K562 (cell line): ENCODE data around the gene OR10A3. TPM values are rescaled to one million over a fixed set of nuclear protein-coding genes. Genes with fewer than 3 reads are reported as not detected.

ENCODE experiments used
- ATAC-seq: fragments of 200-7000 bp; cut with Tn5 transposase; 3 replicates; pipeline ENCODE4 v1.9.1; 2020; ENCODE audit warnings: moderate library complexity
- BruUV-seq: library from RNA; stranded (reverse); fragments of 400-500 nt; replicated peaks from 2 replicates; lab custom pipeline; 2021; lab: Mats Ljungman, UMichigan
- CTCF ChIA-PET: fragments of 300-600 bp; formaldehyde crosslinking; extraction: SDS; loops from one replicate; lab custom pipeline; 2021; ENCODE audit warnings: low intra/inter-chr PET ratio; lab: Yijun Ruan, JAX
- POLR2A ChIA-PET: fragments of 300-600, 350-650 bp; sonication (Branson Sonifier 250); formaldehyde crosslinking; extraction: SDS; loops from one replicate; lab custom pipeline; 2021; ENCODE audit warnings: antibody characterized with exemption, inconsistent platforms; lab: Yijun Ruan, JAX
- DNase-seq, 4 experiments: peaks; one replicate each; pipeline versions ENCODE4 v3.0.0 to v3.0.0-alpha.2; 2011 to 2018; ENCODE audit warnings: low spot score in 3 of 4, mixed read lengths in 3 of 4; ENCODE audit errors: extremely low read depth in 1 of 4
- FAIRE-seq: peaks from 2 replicates; lab custom pipeline; 2011; peaks lifted over from hg19 to GRCh38; lab: Jason Lieb, UNC
- H2AFZ ChIP-seq: 2 replicates; pipeline ENCODE4 v1.6.0; 2011; ENCODE audit warnings: low read depth, low read length, control low read depth, inconsistent platforms
- H3K27ac ChIP-seq: fragments of 200-600 bp; 3 replicates; pipeline ENCODE4 v1.8.0; 2011; ENCODE audit warnings: low read depth, mild to moderate bottlenecking, control low read depth, inconsistent platforms, low read length, moderate library complexity, mixed read lengths; ENCODE audit errors: extremely low read depth
- H3K27me3 ChIP-seq, 2 experiments: fragments of 300-600 bp in 1 of 2; 2 replicates in 1 of 2; 3 replicates in 1 of 2; pipeline versions ENCODE4 v1.6.0 to v1.8.0; 2011; ENCODE audit warnings: inconsistent platforms in 2 of 2, low read length in 2 of 2, mild to moderate bottlenecking in 1 of 2, mixed read lengths in 1 of 2, moderate library complexity in 1 of 2; ENCODE audit not compliant: control insufficient read depth in 2 of 2, insufficient read depth in 2 of 2
- H3K36me3 ChIP-seq: fragments of 300-600 bp; 3 replicates; pipeline ENCODE4 v1.8.0; 2011; ENCODE audit warnings: mild to moderate bottlenecking, low read length, inconsistent platforms; ENCODE audit not compliant: control insufficient read depth, insufficient read depth
- H3K4me1 ChIP-seq, 2 experiments: fragments of 200-600 bp in 1 of 2; replicated peaks in 1 of 2; 2 replicates in 1 of 2; 3 replicates in 1 of 2; pipeline versions ENCODE4 v1.5.1 to v1.8.0; 2011; ENCODE audit warnings: inconsistent platforms in 2 of 2, low read length in 2 of 2, mild to moderate bottlenecking in 1 of 2, mixed read lengths in 1 of 2, moderate library complexity in 1 of 2; ENCODE audit not compliant: control insufficient read depth in 2 of 2, insufficient read depth in 2 of 2
- H3K4me2 ChIP-seq: 2 replicates; pipeline ENCODE4 v1.6.1; 2011; ENCODE audit warnings: low read length, control low read depth, inconsistent platforms, mixed read lengths; ENCODE audit not compliant: insufficient read depth
- H3K4me3 ChIP-seq: fragments of 200-600 bp; sonication (generic), shearing (Covaris generic); 2 replicates; pipeline ENCODE4 v1.5.1; 2016; ENCODE audit warnings: control low read depth, inconsistent platforms
- H3K79me2 ChIP-seq: fragments of 200-600 bp; 3 replicates; pipeline ENCODE4 v1.8.0; 2011; ENCODE audit warnings: low read length, inconsistent platforms; ENCODE audit not compliant: control insufficient read depth, insufficient read depth
- H3K9ac ChIP-seq, 2 experiments: 2 replicates each; pipeline versions ENCODE4 v1.6.0 to v1.6.1; 2011; ENCODE audit warnings: low read depth in 2 of 2, low read length in 2 of 2, control low read depth in 1 of 2, inconsistent platforms in 1 of 2, mild to moderate bottlenecking in 1 of 2, mixed read lengths in 1 of 2; ENCODE audit not compliant: insufficient read depth in 1 of 2
- H3K9me1 ChIP-seq: one replicate; pipeline ENCODE4 v1.6.0; 2011; ENCODE audit warnings: inconsistent platforms, mild to moderate bottlenecking, low read length, moderate library complexity; ENCODE audit not compliant: control insufficient read depth, insufficient read depth
- H3K9me3 ChIP-seq: replicated peaks from 2 replicates; pipeline ENCODE4 v1.5.1; 2011; ENCODE audit warnings: low read depth, low read length, inconsistent platforms; ENCODE audit not compliant: control insufficient read depth, insufficient read depth
- H4K20me1 ChIP-seq: replicated peaks from 2 replicates; pipeline ENCODE4 v1.6.1; 2011; ENCODE audit warnings: low read length, inconsistent platforms, mixed read lengths; ENCODE audit not compliant: control insufficient read depth, insufficient read depth
- BRF1 ChIP-seq: IDR thresholded peaks from 3 replicates; pipeline ENCODE4 v1.6.1; 2011; ENCODE audit warnings: borderline replicate concordance, mild to moderate bottlenecking; ENCODE audit not compliant: insufficient read length; ENCODE audit errors: extremely low read depth
- CC2D1A ChIP-seq: fragments of 450-650 bp; IDR thresholded peaks from 2 replicates; pipeline ENCODE4 v1.6.1; 2017; ENCODE audit warnings: mild to moderate bottlenecking
- CCNT2 ChIP-seq: IDR thresholded peaks from 2 replicates; pipeline ENCODE4 v1.6.1; 2011; ENCODE audit warnings: borderline replicate concordance, low read depth, mild to moderate bottlenecking, moderate library complexity, mixed read lengths, low read length; ENCODE audit not compliant: insufficient read length; ENCODE audit errors: extremely low read depth
- DNMT1 ChIP-seq: fragments of 450-650 bp; IDR thresholded peaks from 2 replicates; pipeline ENCODE4 v1.6.1; 2016; ENCODE audit warnings: antibody characterized with exemption, mild to moderate bottlenecking
- KDM4B ChIP-seq, 2 experiments: fragments of 450-650 bp in 1 of 2; sonication (generic) in 1 of 2; IDR thresholded peaks; 2 replicates each; pipeline ENCODE4 v1.6.1; 2016 to 2017; ENCODE audit warnings: borderline replicate concordance in 2 of 2, antibody characterized with exemption in 1 of 2, low read depth in 1 of 2, mild to moderate bottlenecking in 1 of 2
- MAFK ChIP-seq: IDR thresholded peaks from 2 replicates; pipeline ENCODE4 v1.6.1; 2011; ENCODE audit warnings: low read length, improper control_type of control experiment
- PCBP1 ChIP-seq: fragments of 200-400 bp; formaldehyde crosslinking; IDR thresholded peaks from 2 replicates; pipeline ENCODE4 v1.6.1; 2018; ENCODE audit warnings: mild to moderate bottlenecking, low read depth, low read length; ENCODE audit not compliant: poor library complexity, severe bottlenecking
- POLR2A ChIP-seq: fragments of 450-650 bp; conservative IDR thresholded peaks from 2 replicates; pipeline ENCODE4 v1.6.1; 2016
- RB1 ChIP-seq: fragments of 450-650 bp; IDR thresholded peaks from 2 replicates; pipeline ENCODE4 v1.6.1; 2017; ENCODE audit warnings: low read depth, mild to moderate bottlenecking
- ZNF133 ChIP-seq: fragments of 250-450 bp; sonication (Bioruptor Pico); IDR thresholded peaks from 2 replicates; pipeline ENCODE4 v1.4.0; 2020; ENCODE audit warnings: mild to moderate bottlenecking
- WGBS: fragments of 100-300 bp; shearing (Covaris generic); methylation state at CpG from one replicate; pipeline ENCODE4 v1.1.6; 2016; ENCODE audit warnings: low coverage, mixed read lengths; ENCODE audit not compliant: insufficient coverage; ENCODE audit errors: missing lambda C conversion rate; 5-methylcytosine and 5-hydroxymethylcytosine counted together
- in situ Hi-C: fragments of 300-500 bp; cut with MboI; formaldehyde crosslinking; loops from 4 replicates; pipeline ENCODE4 v1.15.0; 2018; ENCODE audit warnings: inconsistent platforms, mixed read lengths
- intact Hi-C: fragments of 100-400 bp; cut with micrococcal nuclease; formaldehyde crosslinking; loops from 2 replicates; pipeline ENCODE4 v1.14.2; 2022
- polyA plus RNA-seq, 8 experiments: library from polyadenylated mRNA; depleted of rRNA in 4 of 8; stranded (reverse) in 5 of 8; unstranded in 3 of 8; fragments of >200 nt; fragmentation: Nextera tagmentation in 2 of 8; fragmentation: Illumina TruSeq in 1 of 8; extraction: Ambion mirVana in 2 of 8; extraction: Trizol in 1 of 8; gene quantifications; 2 replicates each; pipeline versions ENCODE4 v1.2.1 to v1.2.3, GENCODE V29; 2011 to 2014; ENCODE audit warnings: inconsistent platforms in 1 of 8, missing spikeins in 1 of 8
- total RNA-seq, 7 experiments: library from RNA; depleted of rRNA in 6 of 7; stranded (reverse); fragments of >200 nt in 6 of 7; fragmentation: Illumina TruSeq in 2 of 7; extraction: Trizol in 2 of 7; gene quantifications; 2 replicates each; pipeline versions ENCODE4 v1.2.1 to v1.2.3, GENCODE V29; 2011 to 2021; ENCODE audit warnings: low replicate concordance in 1 of 7
- TF ChIP-seq, protein P1 (sequence below): fragments of 450-650 bp; formaldehyde crosslinking; conservative IDR thresholded peaks from 2 replicates; pipeline ENCODE4 v1.4.0; 2022; ENCODE audit warnings: mild to moderate bottlenecking, missing genetic modification characterization
- TF ChIP-seq, protein P2 (sequence below): IDR thresholded peaks from 2 replicates; pipeline ENCODE4 v1.6.1; 2011; ENCODE audit warnings: borderline replicate concordance, low read depth, mild to moderate bottlenecking, moderate library complexity, low read length; ENCODE audit not compliant: insufficient read depth, poor library complexity, severe bottlenecking
- TF ChIP-seq, protein P3 (sequence below): fragments of 450-650 bp; IDR thresholded peaks from 2 replicates; pipeline ENCODE4 v1.6.1; 2017; ENCODE audit warnings: mild to moderate bottlenecking, moderate library complexity

Gene OR10A3
- total and polyA plus RNA-seq, 9 of the 15 experiments (the other 6 are each of a cell fraction or from before 2014, with no cell fraction given) = not detected

DNA sequence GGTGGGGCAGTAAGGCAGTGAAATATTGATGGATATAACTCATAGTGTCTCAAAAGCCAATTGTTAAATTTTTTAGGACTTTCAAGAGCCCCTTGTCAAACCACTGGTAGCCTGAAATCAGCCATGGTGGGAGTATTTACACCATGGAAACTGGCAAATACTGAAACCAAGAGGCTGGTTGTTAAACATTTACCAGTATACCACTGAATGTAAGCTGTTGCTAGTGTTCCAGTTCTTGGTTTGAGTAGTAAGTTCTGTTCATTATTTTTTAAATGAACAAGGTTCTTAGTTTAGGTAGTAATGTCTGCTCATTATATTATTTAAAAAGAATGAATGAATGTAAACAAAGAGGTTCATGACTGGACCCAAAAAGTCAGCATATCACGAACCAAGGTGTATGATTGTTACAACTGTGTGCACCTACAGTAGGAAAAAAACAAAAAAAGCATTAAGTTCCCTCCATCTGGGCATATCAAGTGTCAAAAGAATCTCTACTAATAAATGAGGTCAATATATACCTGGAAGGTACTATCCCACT, 41.1 kb upstream of the OR10A3 start:
- Histone ChIP-seq H4K20me1 (no peaks in the 10 kb centered on the region), H3K4me3 (no peak overlapping the region), H3K27ac (no peak overlapping the region), H3K4me2 (no peak overlapping the region), H3K9me1 (no peaks in the 10 kb centered on the region), H3K36me3 (no peaks in the 10 kb centered on the region), H3K4me1 (no peaks in the 10 kb centered on the region; a peak in 2 of 5 replicates), H3K9ac (no peak overlapping the region), H2AFZ (no peak overlapping the region), H3K9me3 (no peaks in the 10 kb centered on the region), H3K27me3 (no peaks in the 10 kb centered on the region; a peak in 1 of 5 replicates), H3K79me2 (peaks cover 9% of the 10 kb centered on the region)
- ChIA-PET CTCF (interaction anchor here (0.6 kb wide), 1 partner anchor 23 kb away, joined by 3 read pairs; no protein-coding TSS in a partner anchor), POLR2A (no interaction called here)
- ATAC-seq (no peak), FAIRE-seq (no peak), DNase-seq (no peak)
- in situ Hi-C loops (no loop called here), intact Hi-C loops (no loop called here)
- 4% methylated on average over 1 of the region's 1 CpG for WGBS
- TF ChIP-seq MAFK (no peak), CCNT2 (no peak), RB1 (no peak), ZNF133 (CRISPR knock-in tag) (no peak), POLR2A (no peak), DNMT1 (no peak), KDM4B (IDR thresholded peaks at IDR 0.05; ENCODE audit: borderline replicate concordance in 2 of 2, low read depth in 1 of 2) (no peak), CC2D1A (no peak), BRF1 (no peak), PCBP1 (no peak)
- TF ChIP-seq, protein P1, sequence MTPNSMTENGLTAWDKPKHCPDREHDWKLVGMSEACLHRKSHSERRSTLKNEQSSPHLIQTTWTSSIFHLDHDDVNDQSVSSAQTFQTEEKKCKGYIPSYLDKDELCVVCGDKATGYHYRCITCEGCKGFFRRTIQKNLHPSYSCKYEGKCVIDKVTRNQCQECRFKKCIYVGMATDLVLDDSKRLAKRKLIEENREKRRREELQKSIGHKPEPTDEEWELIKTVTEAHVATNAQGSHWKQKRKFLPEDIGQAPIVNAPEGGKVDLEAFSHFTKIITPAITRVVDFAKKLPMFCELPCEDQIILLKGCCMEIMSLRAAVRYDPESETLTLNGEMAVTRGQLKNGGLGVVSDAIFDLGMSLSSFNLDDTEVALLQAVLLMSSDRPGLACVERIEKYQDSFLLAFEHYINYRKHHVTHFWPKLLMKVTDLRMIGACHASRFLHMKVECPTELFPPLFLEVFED = no peak
- TF ChIP-seq, protein P2, sequence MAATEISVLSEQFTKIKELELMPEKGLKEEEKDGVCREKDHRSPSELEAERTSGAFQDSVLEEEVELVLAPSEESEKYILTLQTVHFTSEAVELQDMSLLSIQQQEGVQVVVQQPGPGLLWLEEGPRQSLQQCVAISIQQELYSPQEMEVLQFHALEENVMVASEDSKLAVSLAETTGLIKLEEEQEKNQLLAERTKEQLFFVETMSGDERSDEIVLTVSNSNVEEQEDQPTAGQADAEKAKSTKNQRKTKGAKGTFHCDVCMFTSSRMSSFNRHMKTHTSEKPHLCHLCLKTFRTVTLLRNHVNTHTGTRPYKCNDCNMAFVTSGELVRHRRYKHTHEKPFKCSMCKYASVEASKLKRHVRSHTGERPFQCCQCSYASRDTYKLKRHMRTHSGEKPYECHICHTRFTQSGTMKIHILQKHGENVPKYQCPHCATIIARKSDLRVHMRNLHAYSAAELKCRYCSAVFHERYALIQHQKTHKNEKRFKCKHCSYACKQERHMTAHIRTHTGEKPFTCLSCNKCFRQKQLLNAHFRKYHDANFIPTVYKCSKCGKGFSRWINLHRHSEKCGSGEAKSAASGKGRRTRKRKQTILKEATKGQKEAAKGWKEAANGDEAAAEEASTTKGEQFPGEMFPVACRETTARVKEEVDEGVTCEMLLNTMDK = no peak
- TF ChIP-seq, protein P3, sequence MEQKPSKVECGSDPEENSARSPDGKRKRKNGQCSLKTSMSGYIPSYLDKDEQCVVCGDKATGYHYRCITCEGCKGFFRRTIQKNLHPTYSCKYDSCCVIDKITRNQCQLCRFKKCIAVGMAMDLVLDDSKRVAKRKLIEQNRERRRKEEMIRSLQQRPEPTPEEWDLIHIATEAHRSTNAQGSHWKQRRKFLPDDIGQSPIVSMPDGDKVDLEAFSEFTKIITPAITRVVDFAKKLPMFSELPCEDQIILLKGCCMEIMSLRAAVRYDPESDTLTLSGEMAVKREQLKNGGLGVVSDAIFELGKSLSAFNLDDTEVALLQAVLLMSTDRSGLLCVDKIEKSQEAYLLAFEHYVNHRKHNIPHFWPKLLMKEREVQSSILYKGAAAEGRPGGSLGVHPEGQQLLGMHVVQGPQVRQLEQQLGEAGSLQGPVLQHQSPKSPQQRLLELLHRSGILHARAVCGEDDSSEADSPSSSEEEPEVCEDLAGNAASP = no peak
- BruUV-seq = no TSS peak
